ENCODE results near the gene JARID2.

JARID2 gene

DNA sequence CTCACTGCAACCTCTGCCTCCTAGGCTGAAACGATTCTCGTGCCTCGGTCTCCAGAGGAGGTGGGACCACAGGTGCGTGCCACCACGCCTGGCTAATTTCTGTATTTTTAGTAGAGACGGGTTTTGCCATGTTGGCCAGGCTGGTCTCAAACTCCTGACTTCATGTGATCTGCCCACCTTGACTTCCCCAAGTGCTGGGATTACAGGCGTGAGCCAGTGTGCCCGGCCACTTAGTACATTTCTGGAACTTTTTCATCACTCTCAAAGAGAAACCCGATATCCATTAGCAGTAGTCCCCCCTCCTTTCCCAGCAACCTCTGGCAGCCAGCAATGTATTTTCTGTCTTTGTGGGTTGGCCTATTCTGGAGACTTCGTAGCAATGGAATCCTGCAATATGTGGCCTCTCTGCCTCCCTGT lies 109.8 kb downstream of the JARID2 start:
- DNase-seq (ENCODE audit: low read depth in 2 of 2) = no peak

DNA sequence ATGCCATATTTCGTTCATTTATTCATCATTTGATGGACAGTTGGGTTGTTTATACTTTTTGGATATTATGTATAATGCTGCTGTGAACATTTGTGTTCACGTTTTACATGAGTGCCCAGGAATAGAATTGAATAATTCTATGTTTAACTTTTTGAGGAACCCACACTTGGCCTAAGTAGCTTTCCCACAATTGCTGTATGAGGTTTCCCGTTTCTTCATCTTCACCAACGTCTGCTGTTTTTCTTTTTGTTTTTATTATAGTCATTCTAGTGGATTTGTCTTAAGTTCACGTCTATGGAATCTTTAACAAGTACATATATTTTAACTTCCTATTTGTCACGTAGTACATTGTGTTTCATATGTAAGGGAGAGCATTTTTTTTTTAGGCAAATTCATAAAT lies 110.3 kb downstream of the JARID2 start:
- no peak for DNase-seq (ENCODE audit: low read depth in 2 of 2)

DNA sequence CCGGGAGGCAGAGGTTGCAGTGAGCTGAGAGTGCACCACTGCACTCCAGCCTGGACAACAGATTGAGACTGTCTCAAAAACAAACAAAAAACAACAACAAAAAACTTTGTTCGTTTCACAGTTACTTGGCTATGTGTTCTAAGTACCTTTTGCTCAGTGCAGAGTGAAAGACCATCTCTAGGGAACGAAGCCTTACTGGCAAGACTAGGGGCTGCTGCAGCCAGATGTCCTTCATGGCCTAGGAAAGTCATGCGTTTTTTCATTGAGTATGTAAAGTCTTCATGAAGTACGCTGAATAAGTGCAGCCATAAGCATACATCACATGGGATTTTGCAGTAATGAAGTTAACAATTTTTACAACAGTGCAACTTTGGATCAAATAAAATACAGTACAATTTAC lies 111.1 kb downstream of the JARID2 start:
- no peak for DNase-seq (ENCODE audit: low read depth in 2 of 2)

DNA sequence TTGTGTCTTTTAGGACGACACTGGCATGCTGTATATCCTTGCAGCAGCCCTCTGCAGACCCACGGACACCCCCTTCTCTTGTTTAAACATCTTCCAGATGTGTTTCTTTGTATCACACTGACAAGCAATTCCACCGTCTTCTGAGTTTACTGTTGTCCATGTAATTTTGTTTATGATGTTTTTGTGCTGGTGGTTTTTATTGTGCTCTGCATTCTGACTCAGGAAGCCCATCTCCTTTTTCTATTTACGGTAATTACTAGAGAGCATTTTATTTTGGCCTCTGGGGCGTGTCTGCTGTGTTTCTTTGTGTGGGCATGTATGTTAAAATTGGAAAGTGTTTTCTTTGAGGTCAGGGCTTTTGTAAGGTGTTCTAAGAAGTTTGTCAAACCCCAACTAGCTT lies 111.9 kb downstream of the JARID2 start:
- DNase-seq (ENCODE audit: low read depth in 2 of 2) = no peak

DNA sequence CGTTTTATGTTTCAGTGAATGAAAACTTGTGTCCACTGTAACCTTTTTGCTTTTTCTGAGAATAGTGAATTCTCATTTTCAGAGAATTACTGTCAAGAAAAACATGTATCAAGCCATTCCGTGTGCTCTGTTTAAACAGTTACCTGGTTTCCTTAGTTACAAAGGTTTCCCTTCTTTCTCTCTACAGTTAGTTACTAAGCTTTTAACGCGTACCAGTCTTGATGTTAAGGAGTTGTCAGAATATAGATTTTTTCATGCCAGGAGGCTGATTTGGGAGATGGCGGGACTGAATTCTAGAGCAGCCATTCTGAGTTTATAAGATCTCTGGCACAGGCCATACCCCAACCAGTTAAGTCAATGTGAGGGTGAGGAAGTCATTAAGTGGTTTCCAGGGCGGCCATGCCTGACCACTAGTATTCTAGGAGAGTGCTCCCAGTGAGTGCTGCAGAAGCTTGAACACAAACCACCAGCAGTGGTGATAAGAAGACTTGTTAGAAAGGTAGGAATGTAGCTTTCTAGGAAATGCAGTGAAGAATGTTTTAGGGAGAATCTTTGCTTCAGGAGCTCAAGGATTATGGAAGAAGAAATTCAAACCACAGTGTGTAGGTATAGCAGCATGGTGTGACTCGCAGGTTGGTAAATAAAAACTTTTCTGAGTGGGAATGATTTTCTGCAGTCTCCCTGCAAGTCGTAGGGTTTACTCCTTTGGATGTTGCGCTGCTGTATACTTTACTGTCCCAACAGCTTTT lies 112.9 kb downstream of the JARID2 start:
- no peak for DNase-seq (ENCODE audit: low read depth in 2 of 2)

DNA sequence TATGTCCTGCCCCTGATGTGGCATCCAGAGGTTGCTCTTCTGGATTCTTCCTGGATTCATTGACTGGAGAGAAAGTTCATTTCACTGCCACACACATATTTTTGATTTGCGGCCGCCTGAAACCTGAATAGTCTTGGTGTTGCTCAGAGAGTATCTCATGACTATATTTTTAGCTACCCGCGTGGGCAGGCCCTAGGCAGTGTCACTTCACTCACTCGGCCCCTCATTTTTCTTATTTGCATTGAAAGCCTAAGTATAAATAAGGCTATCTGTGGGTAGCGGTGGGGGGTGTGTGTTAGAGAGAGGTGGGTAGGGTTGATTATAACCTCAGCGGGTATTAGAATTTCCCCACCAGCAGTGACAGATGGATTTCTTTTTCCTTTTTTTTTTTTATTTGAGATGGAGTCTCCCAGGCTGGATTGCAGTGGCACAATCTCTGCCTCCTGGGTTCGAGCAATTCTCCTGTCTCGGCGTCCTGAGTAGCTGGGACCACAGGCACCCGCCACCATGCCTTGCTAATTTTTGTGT lies 113.5 kb downstream of the JARID2 start:
- no peak for DNase-seq (ENCODE audit: low read depth in 2 of 2)

DNA sequence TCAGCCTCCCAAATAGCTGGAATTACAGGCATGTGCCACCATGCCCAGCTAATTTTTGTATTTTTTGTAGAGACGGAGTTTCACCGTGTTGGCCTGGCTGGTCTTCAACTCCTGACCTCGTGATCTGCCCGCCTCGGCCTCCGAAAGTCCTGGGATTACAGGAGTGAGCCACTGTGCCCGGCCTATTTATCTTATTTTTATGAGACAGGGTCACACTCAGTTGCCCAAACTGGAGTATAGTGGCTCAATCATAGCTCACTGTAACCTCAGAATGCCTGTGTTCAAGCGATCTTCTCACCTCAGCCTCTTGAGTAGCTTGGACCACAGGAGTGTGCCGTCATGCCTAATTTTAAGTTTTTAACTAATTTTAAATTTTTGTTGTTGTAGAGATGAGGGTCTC lies 114.4 kb downstream of the JARID2 start:
- DNase-seq (ENCODE audit: low read depth in 2 of 2) = no peak

DNA sequence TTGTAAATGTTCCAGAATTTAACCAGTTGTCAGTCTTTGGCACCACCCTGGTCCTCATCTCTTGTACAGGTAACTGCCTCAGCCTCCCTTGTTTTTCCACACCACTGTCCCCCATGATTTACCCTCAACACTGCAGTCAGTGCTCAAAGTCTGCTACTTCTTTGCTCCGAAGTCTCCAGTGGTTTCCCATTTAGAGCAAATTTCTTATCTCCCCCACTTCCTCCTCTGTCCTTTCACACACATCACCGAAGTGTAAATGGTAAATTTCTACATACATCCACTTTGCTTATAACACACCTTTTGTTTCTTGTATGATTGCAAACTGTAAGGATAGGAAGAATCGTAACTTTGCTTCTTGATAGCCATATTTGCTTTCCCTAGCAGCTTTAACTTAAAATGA lies 115.3 kb downstream of the JARID2 start:
- no peak for DNase-seq (ENCODE audit: low read depth in 2 of 2)

DNA sequence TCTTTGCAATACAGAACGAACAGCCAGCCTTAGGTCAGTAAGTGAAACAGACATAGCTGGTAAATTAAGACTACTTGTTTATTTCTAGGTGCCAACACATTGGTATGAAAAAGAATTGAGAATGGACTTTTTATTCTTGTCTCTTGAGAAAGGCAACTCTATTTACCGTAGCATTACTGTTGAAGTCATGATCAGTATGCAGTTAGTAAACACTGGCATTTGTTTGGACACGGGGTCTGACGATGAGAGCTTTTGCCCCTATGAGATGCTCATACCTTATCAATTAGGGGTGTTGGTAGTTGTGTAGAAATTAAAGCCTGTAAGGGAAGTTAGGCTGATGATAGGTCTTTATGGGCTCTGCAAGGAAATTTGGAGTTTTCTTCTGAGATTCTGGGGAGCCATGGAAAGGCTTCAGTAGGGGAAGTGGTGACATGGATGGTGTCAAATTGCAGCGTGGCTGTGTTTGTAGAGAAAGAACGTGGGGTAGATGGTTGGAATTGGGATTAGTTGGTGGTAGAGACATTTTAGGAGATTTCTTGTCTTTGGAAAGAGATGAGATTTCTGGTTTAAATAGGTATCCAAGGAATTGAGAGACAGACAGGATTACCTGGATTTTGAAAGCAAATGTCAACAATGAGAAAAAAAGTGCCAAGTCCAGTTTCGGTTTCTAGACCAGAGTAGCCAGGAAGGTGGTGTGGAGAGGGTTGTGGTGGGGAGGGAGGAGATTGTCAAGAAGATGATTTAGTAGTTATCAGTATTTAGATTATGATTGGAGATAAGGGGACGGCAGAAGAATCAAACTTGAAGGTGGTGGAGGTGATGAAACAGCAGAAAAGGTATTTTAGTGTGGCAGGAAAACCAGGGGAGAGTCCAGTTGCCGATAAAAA lies 116.6 kb downstream of the JARID2 start:
- no peak for DNase-seq (ENCODE audit: low read depth in 2 of 2)

DNA sequence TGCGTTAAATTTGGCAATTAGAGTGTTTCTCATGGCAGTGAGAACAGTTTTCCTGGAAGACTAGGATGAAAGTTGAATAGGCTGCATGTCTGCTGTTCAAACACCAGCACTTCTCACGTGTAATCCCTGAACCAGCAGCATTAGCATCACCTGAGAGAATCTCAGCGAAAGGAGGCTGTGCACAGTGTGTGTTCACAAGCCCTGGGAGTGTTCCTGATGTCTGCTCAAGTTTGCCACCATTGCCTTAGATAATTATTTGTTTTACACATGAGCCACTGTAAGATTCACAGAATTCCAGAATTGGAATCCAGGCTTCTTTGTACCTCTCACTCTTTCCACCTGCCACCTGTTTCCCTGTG lies 117.3 kb downstream of the JARID2 start:
- DNase-seq (ENCODE audit: low read depth in 2 of 2) = no peak

DNA sequence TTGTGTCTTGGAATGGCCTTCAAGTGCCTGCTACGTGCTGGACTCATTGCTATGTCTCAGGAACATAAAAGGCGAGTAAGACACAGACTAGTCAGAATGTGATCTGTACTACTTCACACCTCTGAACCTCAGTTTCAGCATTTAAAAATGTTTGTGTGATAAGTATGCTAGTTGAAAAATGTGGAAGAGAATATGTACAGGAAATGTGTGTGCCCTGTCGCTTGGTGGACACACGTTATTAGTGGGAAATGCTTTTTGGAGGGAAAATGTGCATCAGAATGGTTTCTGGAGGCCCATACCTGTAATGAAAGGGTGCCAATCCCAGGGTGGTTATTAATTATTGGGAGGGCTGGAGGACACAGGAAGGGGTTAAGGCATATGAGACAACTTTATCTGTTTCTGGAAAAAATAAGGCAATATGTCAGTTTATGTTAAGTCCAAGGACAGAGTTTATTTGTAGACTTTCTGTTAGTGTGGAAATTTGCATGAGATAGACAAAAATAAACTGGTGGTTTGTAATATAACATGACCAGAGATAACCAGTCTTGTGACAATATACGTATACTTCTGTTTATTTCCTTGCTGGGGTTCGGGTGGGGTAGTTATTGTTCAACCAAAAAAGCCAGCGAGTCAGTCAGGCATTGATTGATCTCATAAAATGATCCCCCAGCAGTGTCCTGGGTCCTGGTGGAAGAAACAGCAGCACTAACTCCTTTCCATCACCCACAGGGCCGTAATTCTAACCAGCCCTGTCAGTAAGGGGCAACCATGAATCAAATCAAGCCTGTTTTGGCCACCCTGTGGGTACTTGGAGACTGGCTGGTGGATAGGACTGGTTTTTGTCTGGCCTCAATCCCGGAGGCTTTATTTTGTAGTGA lies 117.9 kb downstream of the JARID2 start:
- no peak for DNase-seq (ENCODE audit: low read depth in 2 of 2)

DNA sequence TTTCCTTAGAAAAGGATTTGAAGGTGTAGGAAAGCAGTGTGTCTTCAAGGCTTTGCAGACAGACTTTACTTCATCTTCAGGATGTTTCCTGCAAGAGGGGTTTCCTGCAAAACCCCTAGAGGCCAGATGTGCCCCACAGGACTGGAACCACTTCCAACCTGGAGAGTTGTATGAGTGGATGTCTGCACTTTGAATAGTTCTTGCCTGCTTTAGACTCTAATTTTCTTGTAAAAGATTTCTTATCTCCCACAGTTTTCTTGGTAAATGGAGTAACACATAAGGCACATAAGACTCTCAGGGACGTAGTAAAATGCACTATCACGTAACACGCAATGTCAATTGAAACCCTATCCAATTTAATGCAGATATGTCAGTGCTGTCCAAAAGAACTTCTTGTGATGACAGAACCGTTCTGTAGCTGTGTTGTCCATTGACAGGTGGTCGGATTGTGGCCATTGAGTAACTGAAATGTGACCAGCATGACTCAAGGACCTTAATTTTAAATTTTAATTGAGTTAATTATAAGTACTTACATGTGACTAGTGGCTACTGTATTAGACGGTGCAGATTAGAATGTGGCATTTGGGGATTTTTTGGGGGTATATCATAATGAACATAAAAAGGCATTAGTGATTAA lies 118.7 kb downstream of the JARID2 start:
- DNase-seq (ENCODE audit: low read depth in 2 of 2) = no peak

DNA sequence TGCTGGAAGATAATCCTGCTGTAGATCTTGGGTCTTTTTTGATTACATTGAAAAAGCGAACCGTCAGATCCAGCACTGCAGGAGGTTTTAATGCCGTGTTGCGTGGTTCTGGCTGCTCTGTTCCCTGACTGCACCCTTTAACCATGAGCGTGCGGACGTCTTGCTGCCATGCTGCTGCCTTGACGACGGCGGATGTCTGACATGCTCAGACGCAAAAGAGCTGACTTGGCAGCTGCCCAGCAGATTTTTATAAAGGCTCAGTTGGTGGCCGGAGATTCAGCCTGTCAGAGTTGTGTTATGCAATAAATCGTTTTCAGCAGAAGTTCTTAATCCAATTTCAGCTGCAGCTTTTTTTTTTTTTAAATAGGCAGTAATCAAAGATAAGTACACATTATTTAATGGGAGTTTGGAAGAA lies 119.4 kb downstream of the JARID2 start:
- DNase-seq (ENCODE audit: low read depth in 2 of 2) = peak; percentile 16 to 18

DNA sequence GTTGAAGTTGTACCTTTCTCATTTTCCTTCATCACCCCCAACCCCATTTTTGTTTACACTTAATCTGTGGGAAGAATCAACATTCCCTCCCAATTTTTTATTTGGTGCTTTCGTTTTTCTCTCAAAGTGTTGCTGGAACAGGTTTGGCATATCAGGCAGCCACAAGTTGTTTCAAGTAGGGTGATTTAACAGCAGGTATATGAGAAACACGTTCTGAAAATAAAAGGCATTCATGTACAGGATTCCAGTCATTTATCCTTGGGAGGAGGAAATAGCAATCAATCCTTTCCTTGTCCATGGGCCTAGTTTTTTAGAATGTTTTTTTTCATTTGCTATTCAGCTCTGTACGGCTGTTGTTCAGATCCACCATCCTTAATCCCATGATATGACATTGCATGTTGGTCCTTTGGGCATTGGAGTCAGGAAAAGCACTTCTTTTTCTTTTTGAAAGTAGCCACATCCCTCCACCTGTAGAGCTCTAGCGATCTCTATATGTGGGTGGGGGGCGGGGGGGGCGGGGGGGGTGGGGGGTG lies 120.2 kb downstream of the JARID2 start:
- no peak for DNase-seq (ENCODE audit: low read depth in 2 of 2)

DNA sequence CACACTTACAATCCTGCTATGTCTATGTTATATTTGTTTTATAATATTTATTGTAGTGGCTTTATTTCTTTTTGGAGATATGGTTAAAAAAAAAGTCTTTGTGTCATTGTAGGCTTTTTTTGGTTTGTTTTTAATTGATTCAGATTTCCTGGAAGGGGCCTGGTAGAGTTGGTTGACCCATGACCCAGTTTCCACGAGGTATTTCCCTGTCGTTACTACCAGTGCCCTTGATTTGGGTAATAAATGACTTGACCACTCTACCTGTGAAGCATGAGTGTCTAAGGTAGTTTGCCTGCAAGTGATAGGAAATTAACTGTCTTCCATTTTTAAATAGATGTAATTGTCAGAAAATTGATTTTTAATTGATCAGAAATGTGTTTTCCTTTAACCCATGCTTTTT lies 121.0 kb downstream of the JARID2 start:
- DNase-seq (ENCODE audit: low read depth in 2 of 2) = no peak

DNA sequence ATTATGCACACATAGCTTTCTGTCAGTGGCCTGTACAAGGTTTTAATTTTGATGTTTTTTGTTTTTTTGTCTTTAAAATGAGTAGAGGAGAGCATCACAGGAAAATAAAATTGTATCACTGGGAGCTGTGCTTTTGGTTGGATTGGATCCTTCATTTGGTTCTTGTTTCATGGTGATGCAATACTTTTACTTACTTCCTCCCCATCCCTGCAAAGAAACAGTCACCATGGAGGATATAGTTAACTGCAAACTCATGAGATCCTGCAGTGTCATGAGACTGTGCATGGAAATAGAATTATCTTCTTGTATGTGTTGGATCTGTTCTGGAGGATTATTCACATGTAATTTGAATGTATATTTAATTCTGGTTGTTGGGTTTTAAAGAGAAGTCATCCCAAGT lies 122.3 kb downstream of the JARID2 start:
- DNase-seq (ENCODE audit: low read depth in 2 of 2) = no peak

DNA sequence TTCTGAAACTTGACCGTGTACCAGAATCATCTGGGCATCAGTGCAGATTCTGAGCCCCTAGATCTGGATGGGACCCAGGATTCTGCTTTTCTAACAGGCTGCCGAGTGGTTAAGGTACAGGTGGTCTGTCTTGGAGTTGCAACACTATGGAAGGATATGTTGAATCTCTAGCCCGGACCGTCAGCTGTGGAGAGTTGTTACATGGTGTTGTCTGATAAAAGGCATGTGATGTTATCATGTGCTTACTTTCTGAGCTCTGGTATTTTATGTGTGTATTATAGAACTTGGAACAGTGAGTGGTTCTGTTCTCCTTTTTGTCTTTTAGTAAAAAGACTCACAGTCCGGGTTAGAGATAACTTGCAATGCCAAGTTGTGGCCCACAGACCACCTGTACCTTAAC lies 123.0 kb downstream of the JARID2 start:
- DNase-seq (ENCODE audit: low read depth in 2 of 2) = no peak

DNA sequence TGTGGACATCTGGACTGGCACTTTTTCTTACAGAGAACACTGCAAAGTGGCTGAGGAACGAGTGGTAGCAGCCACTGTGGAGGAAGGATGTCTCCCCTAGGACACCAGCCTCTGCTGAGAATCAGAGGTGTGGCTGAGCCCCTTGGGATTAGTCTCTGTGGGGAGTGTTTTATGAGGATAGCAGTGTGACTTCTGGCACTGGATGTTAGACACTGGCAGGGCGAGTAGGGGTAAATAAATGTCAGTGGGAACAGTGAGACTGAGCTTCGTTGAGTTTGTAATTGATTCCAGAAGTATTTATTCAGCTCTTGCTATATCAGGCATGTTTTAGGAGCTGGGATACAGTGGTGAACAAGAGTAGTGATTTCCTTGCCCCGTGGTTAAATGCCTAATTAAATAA lies 124.0 kb downstream of the JARID2 start:
- no peak for DNase-seq (ENCODE audit: low read depth in 2 of 2)

DNA sequence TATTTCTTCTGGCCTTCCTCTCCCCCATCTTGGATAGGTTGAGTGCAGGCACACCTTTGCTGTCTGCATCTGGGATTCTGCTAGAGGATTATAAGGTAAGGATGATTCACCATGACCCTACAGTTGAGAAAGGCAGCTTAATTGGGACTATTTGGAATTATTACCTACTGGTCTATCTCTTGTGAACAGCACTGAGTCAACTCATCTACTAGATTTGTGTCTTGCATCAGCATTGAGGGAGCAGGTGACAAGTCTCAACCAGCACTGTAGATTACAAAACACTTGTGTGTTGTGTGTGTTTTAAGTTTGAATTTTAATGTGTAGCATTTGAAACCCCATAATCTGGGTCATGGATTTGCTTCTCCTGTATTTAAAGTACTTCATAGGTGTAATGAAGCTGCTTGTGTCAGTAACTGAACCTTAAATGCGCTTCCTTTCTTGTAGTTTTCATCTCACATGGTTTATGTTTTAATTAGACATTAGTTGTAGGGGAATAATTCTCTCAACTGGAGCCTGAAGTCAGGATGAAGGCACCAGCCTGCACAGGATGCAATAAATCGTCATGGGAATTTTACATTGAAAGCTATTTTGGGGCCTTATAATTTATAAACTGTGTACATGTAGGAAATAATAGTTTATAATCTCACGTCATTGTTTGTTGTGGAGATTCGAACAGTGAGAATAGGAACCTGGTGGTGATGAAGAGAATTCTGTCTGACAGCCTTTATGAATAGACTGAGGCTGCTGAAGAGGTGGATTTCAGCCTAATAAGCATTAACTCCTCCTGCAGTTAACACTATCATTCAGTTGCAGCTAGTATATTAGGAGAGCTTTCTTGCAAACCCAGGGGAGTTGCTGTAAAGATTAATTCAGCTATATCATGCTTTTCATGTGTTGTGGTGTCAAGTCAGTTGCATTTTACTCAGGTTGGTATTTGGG lies 125.1 kb downstream of the JARID2 start:
- DNase-seq (ENCODE audit: low read depth in 2 of 2) = no peak

DNA sequence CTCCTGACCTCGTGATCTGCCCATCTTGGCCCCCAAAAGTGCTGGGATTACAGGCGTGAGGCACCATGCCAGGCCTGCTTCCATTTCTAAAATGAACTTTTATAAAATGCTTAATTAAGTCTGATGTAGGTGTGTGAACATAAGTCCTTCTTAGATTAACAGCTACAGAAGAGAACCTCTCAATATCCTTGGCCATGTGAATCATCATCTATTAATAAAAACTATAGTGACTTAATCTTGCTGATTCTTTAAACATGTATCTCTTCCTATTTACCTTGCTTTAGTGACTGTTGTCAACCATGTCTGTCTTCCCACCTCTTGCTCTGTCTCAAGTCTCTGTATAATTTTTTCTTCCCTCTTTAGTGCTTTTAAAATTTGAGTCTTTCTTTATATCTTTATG lies 127.1 kb downstream of the JARID2 start:
- DNase-seq (ENCODE audit: low read depth in 2 of 2) = no peak
